ENCODE results near the gene ZNF778. TPM values are rescaled to one million over a fixed set of nuclear protein-coding genes. Genes with fewer than 3 reads are reported as not detected.
"Not testable (repeated sequence)": the region's sequence is repeated elsewhere in the genome, so short reads cannot be mapped to it uniquely, and the experiment has no call there.

ZNF778 gene
- polyA plus RNA-seq, 1 of the 3 experiments (the other 2 are of a cell fraction) = 10.8 TPM

GRCh38 chr16:89243664-89244063 is 26.2 kb downstream of the ZNF778 start (continued):
- TF ChIP-seq TAF1 (IDR thresholded peaks at IDR 0.05; ENCODE audit: borderline replicate concordance, low read depth, low read length) (no peak), POLR2AphosphoS5 (IDR thresholded peaks at IDR 0.05; ENCODE audit: low read depth, low read length) (no peak), RXRA (IDR thresholded peaks at IDR 0.05; ENCODE audit: borderline replicate concordance, low read depth) (no peak)

DNA sequence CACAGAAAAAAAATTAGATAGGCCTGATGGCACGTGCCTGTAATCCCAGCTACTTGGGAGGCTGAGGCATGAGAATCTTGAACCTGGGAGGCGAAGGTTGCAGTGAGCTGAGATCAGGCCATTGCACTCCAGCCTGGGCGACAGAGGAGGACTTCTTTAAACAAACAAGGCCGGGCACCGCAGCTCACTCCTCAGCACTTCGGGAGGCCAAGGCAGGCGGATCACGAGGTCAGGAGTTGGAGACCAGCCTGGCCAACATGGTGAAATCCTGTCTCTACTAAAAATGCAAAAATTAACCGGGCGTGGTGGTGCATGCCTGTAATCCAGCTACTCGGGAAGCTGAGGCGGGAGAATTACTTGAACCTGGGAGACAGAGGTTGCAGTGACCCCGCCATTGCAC is 26.8 kb downstream of the ZNF778 start:
- H3K27me3 ChIP-seq (ENCODE audit: insufficient read depth); H3K79me2 ChIP-seq (ENCODE audit: insufficient read depth); H3K4me1 ChIP-seq (ENCODE audit: control insufficient read depth in 1 of 2, insufficient read depth in 2 of 2, low read depth in 1 of 2, low read length in 1 of 2); H3K4me3 ChIP-seq (ENCODE audit: low read depth in 2 of 2, low read length in 1 of 2); H3K27ac ChIP-seq (ENCODE audit: low read depth in 2 of 2, low read length in 1 of 2); H3K9ac ChIP-seq; POLR2A ChIA-PET; CTCF ChIA-PET; H3F3A ChIP-seq (replicated peaks; ENCODE audit: insufficient read depth); DNase-seq; H3K9me2 ChIP-seq; H2AFZ ChIP-seq (ENCODE audit: low read depth); H3K9me3 ChIP-seq; H3K4me2 ChIP-seq; H3K36me3 ChIP-seq (replicated peaks in 1 of 2; ENCODE audit: control insufficient read depth in 1 of 2, insufficient read depth in 2 of 2, low read length in 1 of 2); H4K20me1 ChIP-seq (ENCODE audit: insufficient read depth): not testable (repeated sequence)
- 82% methylated on average over 13 of the region's 13 CpGs for WGBS (ENCODE audit: low lambda C conversion rate)

DNA sequence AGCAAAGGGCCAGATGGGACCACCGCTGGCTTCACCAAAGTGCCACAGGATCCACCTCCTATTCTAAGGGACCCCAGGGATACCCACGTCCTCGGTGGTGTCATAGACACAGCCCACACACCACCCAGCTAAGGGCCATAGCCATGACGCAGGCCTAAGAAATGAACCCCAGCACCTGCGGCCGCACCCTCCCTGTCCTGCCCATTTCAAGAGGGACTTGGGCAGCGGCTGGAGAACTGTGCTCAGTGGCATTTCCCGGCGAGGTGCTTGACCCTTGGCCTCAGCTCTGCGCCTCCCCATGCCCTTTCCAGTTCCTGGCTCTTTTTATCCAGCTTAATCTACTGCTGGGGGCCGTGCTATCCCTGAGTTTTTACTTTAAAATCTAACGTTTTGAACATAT is 27.3 kb downstream of the ZNF778 start:
- ChIA-PET POLR2A (no interaction called here), CTCF (no interaction called here)
- no peak overlapping the region for H3K27ac ChIP-seq (ENCODE audit: low read depth in 2 of 2, low read length in 1 of 2)

GRCh38 chr16:89246383-89246902 is 28.9 kb downstream of the ZNF778 start:
- DNase-seq = no peak
- H3K27me3 ChIP-seq (ENCODE audit: insufficient read depth) = no peaks in the 10 kb centered on the region
- no peaks in the 10 kb centered on the region for H3K9me3 ChIP-seq
- H4K20me1 ChIP-seq (ENCODE audit: insufficient read depth) = no peaks in the 10 kb centered on the region
- no peaks in the 10 kb centered on the region for H3K9me2 ChIP-seq
- H3K79me2 ChIP-seq (ENCODE audit: insufficient read depth) = 0 out of 2 replicates have a peak, but pooled peaks cover 8% of the 10 kb centered on the region
- 74% methylated on average over 13 of the region's 13 CpGs for WGBS (ENCODE audit: low lambda C conversion rate)
- H3K27ac ChIP-seq (ENCODE audit: low read depth in 2 of 2, low read length in 1 of 2) = peak overlapping the region; percentile 32 to 66; a peak in 1 of 4 replicates
- ChIA-PET POLR2A (interaction anchor here (1.5 kb wide), 1 partner anchor 262 kb away, joined by 8 read pairs; the partner anchor contains the start of gene SPG7), CTCF (interaction anchor here (1.1 to 1.3 kb wide), 2 partner anchors 43 to 312 kb away, joined by 3 to 4 read pairs; no protein-coding TSS in a partner anchor)
- H3K4me1 ChIP-seq (ENCODE audit: control insufficient read depth in 1 of 2, insufficient read depth in 2 of 2, low read depth in 1 of 2, low read length in 1 of 2) = peaks cover 0 to 4% of the 10 kb centered on the region in 2 experiments; a peak in 2 of 4 replicates
- H3K9ac ChIP-seq = peak overlapping the region; percentile 61; the same call in 1 of the 2 replicates
- no peak overlapping the region for H2AFZ ChIP-seq (ENCODE audit: low read depth)
- no peaks in the 10 kb centered on the region for H3K36me3 ChIP-seq (replicated peaks in 1 of 2; ENCODE audit: control insufficient read depth in 1 of 2, insufficient read depth in 2 of 2, low read length in 1 of 2)
- peak overlapping the region; percentile 49 to 53 for H3K4me3 ChIP-seq (ENCODE audit: low read depth in 2 of 2, low read length in 1 of 2)
- H3F3A ChIP-seq (replicated peaks; ENCODE audit: insufficient read depth) = peaks cover 4% of the 10 kb centered on the region
- H3K4me2 ChIP-seq = peak overlapping the region; percentile 94
- TF ChIP-seq TEAD4 (IDR thresholded peaks at IDR 0.05; ENCODE audit: borderline replicate concordance, insufficient read depth) (no peak), MEF2A (IDR thresholded peaks at IDR 0.05; ENCODE audit: borderline replicate concordance, low read depth) (no peak), EZH2phosphoT487 (IDR thresholded peaks at IDR 0.05; ENCODE audit: borderline replicate concordance, low read depth) (no peak), FOXJ3 (CRISPR knock-in tag; IDR thresholded peaks at IDR 0.05) (no peak), RCOR1 (IDR thresholded peaks at IDR 0.05; ENCODE audit: low read length) (no peak), CTCF (IDR thresholded peaks at IDR 0.05) (no peak), GABPA (IDR thresholded peaks at IDR 0.05; ENCODE audit: low read depth) (no peak), CHD2 (IDR thresholded peaks at IDR 0.05; ENCODE audit: low read length, partially characterized antibody) (no peak), ZBTB33 (IDR thresholded peaks at IDR 0.05; ENCODE audit: borderline replicate concordance, low read depth) (no peak)

More for the DNA sequence above, 27.3 kb downstream of the ZNF778 start:
- no peaks in the 10 kb centered on the region for H3K27me3 ChIP-seq (ENCODE audit: insufficient read depth)
- TF ChIP-seq TEAD4 (IDR thresholded peaks at IDR 0.05; ENCODE audit: borderline replicate concordance, insufficient read depth) (no peak), JUND (IDR thresholded peaks at IDR 0.05) (no peak), NRF1 (IDR thresholded peaks at IDR 0.05; ENCODE audit: low read depth, low read length) (no peak), NFIC (IDR thresholded peaks at IDR 0.05; ENCODE audit: borderline replicate concordance) (no peak), TAF1 (IDR thresholded peaks at IDR 0.05; ENCODE audit: borderline replicate concordance, low read depth, low read length) (no peak), FOSL2 (IDR thresholded peaks at IDR 0.05; ENCODE audit: borderline replicate concordance, low read depth) (no peak)
- TF ChIP-seq, protein P1, sequence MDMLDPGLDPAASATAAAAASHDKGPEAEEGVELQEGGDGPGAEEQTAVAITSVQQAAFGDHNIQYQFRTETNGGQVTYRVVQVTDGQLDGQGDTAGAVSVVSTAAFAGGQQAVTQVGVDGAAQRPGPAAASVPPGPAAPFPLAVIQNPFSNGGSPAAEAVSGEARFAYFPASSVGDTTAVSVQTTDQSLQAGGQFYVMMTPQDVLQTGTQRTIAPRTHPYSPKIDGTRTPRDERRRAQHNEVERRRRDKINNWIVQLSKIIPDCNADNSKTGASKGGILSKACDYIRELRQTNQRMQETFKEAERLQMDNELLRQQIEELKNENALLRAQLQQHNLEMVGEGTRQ (IDR thresholded peaks at IDR 0.05; ENCODE audit: borderline replicate concordance, low read depth, low read length) = no peak
- peaks cover 0 to 4% of the 10 kb centered on the region in 2 experiments; a peak in 2 of 4 replicates for H3K4me1 ChIP-seq (ENCODE audit: control insufficient read depth in 1 of 2, insufficient read depth in 2 of 2, low read depth in 1 of 2, low read length in 1 of 2)
- no peak for DNase-seq
- 0 out of 2 replicates have a peak, but pooled peaks cover 8% of the 10 kb centered on the region for H3K79me2 ChIP-seq (ENCODE audit: insufficient read depth)
- no peak overlapping the region for H3K4me3 ChIP-seq (ENCODE audit: low read depth in 2 of 2, low read length in 1 of 2)
- H3K9me2 ChIP-seq = no peaks in the 10 kb centered on the region
- no peak overlapping the region for H3K4me2 ChIP-seq
- WGBS (ENCODE audit: low lambda C conversion rate) = 45% methylated on average over 5 of the region's 12 CpGs
- no peaks in the 10 kb centered on the region for H4K20me1 ChIP-seq (ENCODE audit: insufficient read depth)
- H2AFZ ChIP-seq (ENCODE audit: low read depth) = no peak overlapping the region
- peaks cover 9% of the 10 kb centered on the region for H3F3A ChIP-seq (replicated peaks; ENCODE audit: insufficient read depth)
- no peaks in the 10 kb centered on the region for H3K36me3 ChIP-seq (replicated peaks in 1 of 2; ENCODE audit: control insufficient read depth in 1 of 2, insufficient read depth in 2 of 2, low read length in 1 of 2)
- no peak overlapping the region for H3K9ac ChIP-seq
- no peaks in the 10 kb centered on the region for H3K9me3 ChIP-seq
